H9 (cell line): Measurements from ENCODE around the gene CTU1. TPM values are rescaled to one million over a fixed set of nuclear protein-coding genes. Genes with fewer than 3 reads are reported as not detected.

Experiments
- DNase-seq: peaks from one replicate; pipeline ENCODE4 v3.0.0-alpha.2; 2017
- H2AFZ ChIP-seq: one replicate; pipeline ENCODE4 v1.6.1; 2013; ENCODE audit warnings: mild to moderate bottlenecking, low read length, control low read depth, moderate library complexity
- H2AK5ac ChIP-seq: 2 replicates; pipeline ENCODE4 v1.6.1; 2013; ENCODE audit warnings: low read length, control low read depth, mixed read lengths; ENCODE audit not compliant: insufficient read length
- H2BK120ac ChIP-seq: one replicate; pipeline ENCODE4 v1.6.1; 2013; ENCODE audit warnings: low read depth, mild to moderate bottlenecking, low read length, control low read depth, inconsistent platforms; ENCODE audit not compliant: poor library complexity, severe bottlenecking
- H2BK12ac ChIP-seq: 2 replicates; pipeline ENCODE4 v1.6.1; 2013; ENCODE audit warnings: low read length, control low read depth, mixed read lengths, low read depth; ENCODE audit not compliant: insufficient read length
- H2BK15ac ChIP-seq: 2 replicates; pipeline ENCODE4 v1.6.1; 2013; ENCODE audit warnings: low read depth, low read length, control low read depth
- H2BK20ac ChIP-seq: one replicate; pipeline ENCODE4 v1.6.1; 2013; ENCODE audit warnings: low read depth, mild to moderate bottlenecking, low read length, control low read depth, inconsistent platforms; ENCODE audit not compliant: poor library complexity, severe bottlenecking
- H2BK5ac ChIP-seq: 2 replicates; pipeline ENCODE4 v1.6.1; 2013; ENCODE audit warnings: low read length, control low read depth, mixed read lengths; ENCODE audit not compliant: insufficient read length
- H3K14ac ChIP-seq: 2 replicates; pipeline ENCODE4 v1.6.1; 2013; ENCODE audit warnings: low read length, control low read depth; ENCODE audit not compliant: insufficient read depth
- H3K18ac ChIP-seq: 2 replicates; pipeline ENCODE4 v1.6.1; 2013; ENCODE audit warnings: low read depth, mild to moderate bottlenecking, mixed read lengths, low read length, control low read depth; ENCODE audit not compliant: insufficient read length
- H3K23ac ChIP-seq: 2 replicates; pipeline ENCODE4 v1.6.1; 2013; ENCODE audit warnings: low read length, control low read depth, mixed read lengths, low read depth; ENCODE audit not compliant: insufficient read length
- H3K23me2 ChIP-seq: 2 replicates; pipeline ENCODE4 v1.6.1; 2013; ENCODE audit warnings: low read depth, mild to moderate bottlenecking, mixed read lengths, low read length, control low read depth; ENCODE audit not compliant: insufficient read length, poor library complexity, severe bottlenecking
- H3K27ac ChIP-seq: 2 replicates; pipeline ENCODE4 v1.5.1; 2013; ENCODE audit warnings: low read length, control low read depth, mixed read lengths, low read depth; ENCODE audit not compliant: insufficient read length
- H3K27me3 ChIP-seq: 2 replicates; pipeline ENCODE4 v1.6.1; 2013; ENCODE audit warnings: low read length, control low read depth, inconsistent platforms; ENCODE audit not compliant: insufficient read depth
- H3K4ac ChIP-seq: 2 replicates; pipeline ENCODE4 v1.6.1; 2013; ENCODE audit warnings: low read depth, mild to moderate bottlenecking, control low read depth, inconsistent platforms, low read length, moderate library complexity
- H3K4me1 ChIP-seq: 2 replicates; pipeline ENCODE4 v1.6.1; 2013; ENCODE audit warnings: low read length, control low read depth, inconsistent platforms; ENCODE audit not compliant: insufficient read depth
- H3K4me2 ChIP-seq: 2 replicates; pipeline ENCODE4 v1.6.1; 2013; ENCODE audit warnings: low read length, control low read depth, mixed read lengths; ENCODE audit not compliant: insufficient read length, insufficient read depth
- H3K56ac ChIP-seq: 2 replicates; pipeline ENCODE4 v1.6.1; 2013; ENCODE audit warnings: low read depth, mild to moderate bottlenecking, mixed read lengths, low read length, control low read depth; ENCODE audit not compliant: insufficient read length
- H3K79me1 ChIP-seq: 2 replicates; pipeline ENCODE4 v1.6.1; 2013; ENCODE audit warnings: low read depth, mild to moderate bottlenecking, moderate library complexity, low read length, control low read depth, inconsistent platforms; ENCODE audit not compliant: insufficient read depth, poor library complexity, severe bottlenecking
- H3K79me2 ChIP-seq: 2 replicates; pipeline ENCODE4 v1.6.1; 2013; ENCODE audit warnings: low read length, control low read depth, inconsistent platforms; ENCODE audit not compliant: insufficient read depth
- H3K9ac ChIP-seq: 2 replicates; pipeline ENCODE4 v1.6.1; 2013; ENCODE audit warnings: low read length, control low read depth, mixed read lengths; ENCODE audit not compliant: insufficient read length; ENCODE audit errors: extremely low read depth
- H3K9me3 ChIP-seq: one replicate; pipeline ENCODE4 v1.6.1; 2013; ENCODE audit warnings: low read depth, low read length, inconsistent platforms; ENCODE audit not compliant: control insufficient read depth
- H3T11ph ChIP-seq: one replicate; pipeline ENCODE4 v1.6.1; 2013; ENCODE audit warnings: mild to moderate bottlenecking, low read length, control low read depth, inconsistent platforms
- H4K20me1 ChIP-seq: one replicate; pipeline ENCODE4 v1.6.1; 2013; ENCODE audit not compliant: control insufficient read depth, insufficient read length, insufficient read depth
- H4K5ac ChIP-seq: 2 replicates; pipeline ENCODE4 v1.6.1; 2013; ENCODE audit warnings: low read depth, mild to moderate bottlenecking, mixed read lengths, low read length, control low read depth; ENCODE audit not compliant: insufficient read length
- H4K8ac ChIP-seq: replicated peaks from 2 replicates; pipeline ENCODE4 v1.6.1; 2013; ENCODE audit warnings: low read length, control low read depth, mixed read lengths, low read depth; ENCODE audit not compliant: insufficient read length
- H4K91ac ChIP-seq: 2 replicates; pipeline ENCODE4 v1.6.1; 2013; ENCODE audit warnings: low read depth, mild to moderate bottlenecking, moderate library complexity, mixed read lengths, low read length, control low read depth; ENCODE audit not compliant: insufficient read length
- H3K27ac Mint-ChIP-seq, 3 experiments: 2 replicates in 2 of 3; 3 replicates in 1 of 3; pipeline ENCODE4 v1.8.0; 2020 to 2021; ENCODE audit warnings: mixed read lengths in 3 of 3, mild to moderate bottlenecking in 1 of 3, moderate library complexity in 1 of 3
- H3K27me3 Mint-ChIP-seq: 2 replicates; pipeline ENCODE4 v1.8.0; 2021; ENCODE audit warnings: low read depth, mild to moderate bottlenecking, moderate library complexity, mixed read lengths
- H3K36me3 Mint-ChIP-seq, 3 experiments: 2 replicates in 2 of 3; 3 replicates in 1 of 3; pipeline ENCODE4 v1.8.0; 2020 to 2021; ENCODE audit warnings: low read depth in 3 of 3, mixed read lengths in 3 of 3; ENCODE audit not compliant: insufficient read depth in 1 of 3
- H3K4me1 Mint-ChIP-seq, 2 experiments: 2 replicates each; pipeline ENCODE4 v1.8.0; 2020; ENCODE audit warnings: mixed read lengths in 2 of 2
- H3K4me3 Mint-ChIP-seq, 2 experiments: 2 replicates in 1 of 2; 3 replicates in 1 of 2; pipeline ENCODE4 v1.8.0; 2020 to 2021; ENCODE audit warnings: mild to moderate bottlenecking in 2 of 2, mixed read lengths in 2 of 2, moderate library complexity in 1 of 2
- H3K9me3 Mint-ChIP-seq, 2 experiments: 2 replicates in 1 of 2; 3 replicates in 1 of 2; pipeline ENCODE4 v1.8.0; 2020; ENCODE audit warnings: mild to moderate bottlenecking in 2 of 2, mixed read lengths in 2 of 2, moderate library complexity in 1 of 2
- CTCF ChIP-seq: fragments of 200-600 bp; sonication (generic); conservative IDR thresholded peaks from 3 replicates; pipeline ENCODE4 v1.8.0; 2021; ENCODE audit warnings: antibody characterized with exemption, mild to moderate bottlenecking
- WGBS: extraction: QIAGEN DNeasy Blood & Tissue Kit; methylation state at CpG from one replicate; pipeline ENCODE4 v1.1.7; 2013; ENCODE audit warnings: missing lambda C conversion rate, low lambda C conversion rate, mixed read lengths; ENCODE audit not compliant: insufficient read length; ENCODE audit errors: extremely low coverage; 5-methylcytosine and 5-hydroxymethylcytosine counted together
- total RNA-seq: library from RNA; stranded (reverse); gene quantifications from 2 replicates; pipeline ENCODE4 v1.2.1, GENCODE V29; 2021

The CTU1 gene
- total RNA-seq, 1 experiment from 2014 or later: 8.8 TPM

- Histone ChIP-seq H3K9ac (no peak overlapping the region), H3K79me1 (no peaks in the 10 kb centered on the region), H4K91ac (no peak overlapping the region), H3K23ac (no peak overlapping the region), H4K20me1 (no peaks in the 10 kb centered on the region), H3K23me2 (no peaks in the 10 kb centered on the region), H3K4me1 (no peaks in the 10 kb centered on the region), H4K8ac (no peak overlapping the region), H2AK5ac (no peak overlapping the region), H3K4ac (no peak overlapping the region), H4K5ac (no peak overlapping the region), H3K14ac (no peak overlapping the region), H3K79me2 (no peaks in the 10 kb centered on the region), H3K27me3 (no peaks in the 10 kb centered on the region), H3K4me2 (no peak overlapping the region), H3T11ph (no peak overlapping the region), H2BK5ac (no peak overlapping the region), H2BK120ac (no peak overlapping the region), H3K56ac (no peak overlapping the region), H2BK12ac (no peak overlapping the region), H3K27ac (no peak overlapping the region), H2BK20ac (no peak overlapping the region), H2AFZ (no peak overlapping the region), H3K18ac (no peak overlapping the region), H2BK15ac (no peak overlapping the region), H3K9me3 (no peaks in the 10 kb centered on the region)
- TF ChIP-seq CTCF: no peak
- no peak overlapping the region for H3K4me3 Mint-ChIP-seq
- H3K36me3 Mint-ChIP-seq: no peaks in the 10 kb centered on the region
- no peak overlapping the region for H3K27ac Mint-ChIP-seq
- H3K4me1 Mint-ChIP-seq: peaks cover 2% of the 10 kb centered on the region in 2 experiments; a peak in 1 of 4 replicates
- no peaks in the 10 kb centered on the region; a peak in 2 of 5 replicates for H3K9me3 Mint-ChIP-seq
- WGBS: no CpG with 5 or more reads among the region's 7 CpGs
- no peaks in the 10 kb centered on the region; the same call in none of the 2 replicates for H3K27me3 Mint-ChIP-seq
- DNase-seq: peak; percentile 11
Observed at GRCh38 chr19:51059715-51060114, 48.5 kb downstream of the CTU1 start.
